Measurements from ENCODE around the gene P4HA2. TPM values are rescaled to one million over a fixed set of nuclear protein-coding genes. Genes with fewer than 3 reads are reported as not detected.
A peak's percentile ranks its signal among the peaks of the same experiment; 100 is the strongest.

P4HA2 gene
- total RNA-seq, 4 donors from 2014 or later, result 21.5 to 81.4 (median 51.2) TPM

GRCh38 chr5:132199116-132199680 lies 28.5 kb downstream of the P4HA2 start:
- TF ChIP-seq, protein P1, sequence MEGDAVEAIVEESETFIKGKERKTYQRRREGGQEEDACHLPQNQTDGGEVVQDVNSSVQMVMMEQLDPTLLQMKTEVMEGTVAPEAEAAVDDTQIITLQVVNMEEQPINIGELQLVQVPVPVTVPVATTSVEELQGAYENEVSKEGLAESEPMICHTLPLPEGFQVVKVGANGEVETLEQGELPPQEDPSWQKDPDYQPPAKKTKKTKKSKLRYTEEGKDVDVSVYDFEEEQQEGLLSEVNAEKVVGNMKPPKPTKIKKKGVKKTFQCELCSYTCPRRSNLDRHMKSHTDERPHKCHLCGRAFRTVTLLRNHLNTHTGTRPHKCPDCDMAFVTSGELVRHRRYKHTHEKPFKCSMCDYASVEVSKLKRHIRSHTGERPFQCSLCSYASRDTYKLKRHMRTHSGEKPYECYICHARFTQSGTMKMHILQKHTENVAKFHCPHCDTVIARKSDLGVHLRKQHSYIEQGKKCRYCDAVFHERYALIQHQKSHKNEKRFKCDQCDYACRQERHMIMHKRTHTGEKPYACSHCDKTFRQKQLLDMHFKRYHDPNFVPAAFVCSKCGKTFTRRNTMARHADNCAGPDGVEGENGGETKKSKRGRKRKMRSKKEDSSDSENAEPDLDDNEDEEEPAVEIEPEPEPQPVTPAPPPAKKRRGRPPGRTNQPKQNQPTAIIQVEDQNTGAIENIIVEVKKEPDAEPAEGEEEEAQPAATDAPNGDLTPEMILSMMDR (IDR thresholded peaks at IDR 0.05), result no peak
- no peak for TF ChIP-seq POLR2A (IDR thresholded peaks at IDR 0.05)
- no peak for DNase-seq
- Histone ChIP-seq H3K4me1 (no peaks in the 10 kb centered on the region), H3K4me3 (no peak overlapping the region), H3K36me3 (peaks cover 0 to 77% (median 0%) of the 10 kb centered on the region in 3 donors), H3K9me3 (no peaks in the 10 kb centered on the region), H3K27me3 (no peaks in the 10 kb centered on the region), H3K27ac (no peak overlapping the region)

DNA sequence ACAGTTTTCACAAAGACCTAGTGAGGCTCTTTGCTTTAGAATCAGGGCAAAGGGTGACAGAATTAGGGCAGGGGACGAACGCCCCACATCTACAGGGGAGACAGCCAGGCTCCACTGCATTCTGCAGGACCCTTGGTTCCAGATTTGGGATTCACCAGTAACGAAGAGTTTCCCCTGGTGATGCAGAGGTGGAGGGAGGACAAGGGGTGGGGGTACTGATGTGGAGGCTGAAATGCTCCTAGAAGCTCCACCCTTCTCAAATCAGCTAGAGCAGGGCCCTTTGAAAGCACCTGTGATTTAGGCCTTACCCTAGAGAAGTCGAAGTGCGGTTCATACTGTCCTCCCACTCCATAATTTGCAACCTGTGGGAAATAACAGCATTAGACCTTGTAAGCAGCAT lies 29.1 kb downstream of the P4HA2 start:
- no peak overlapping the region for H3K4me3 ChIP-seq
- H3K27me3 ChIP-seq, result no peaks in the 10 kb centered on the region
- no peak for TF ChIP-seq POLR2A (IDR thresholded peaks at IDR 0.05)
- TF ChIP-seq, protein P1 (IDR thresholded peaks at IDR 0.05), result no peak
- no peak for DNase-seq
- H3K27ac ChIP-seq, result no peak overlapping the region
- H3K36me3 ChIP-seq, result peaks cover 0 to 76% (median 0%) of the 10 kb centered on the region in 3 donors
- no peaks in the 10 kb centered on the region for H3K9me3 ChIP-seq
- H3K4me1 ChIP-seq, result no peaks in the 10 kb centered on the region

GRCh38 chr5:132195727-132196126 lies 31.9 kb downstream of the P4HA2 start:
- Histone ChIP-seq H3K27ac (no peak overlapping the region), H3K9me3 (no peaks in the 10 kb centered on the region), H3K4me1 (no peaks in the 10 kb centered on the region), H3K27me3 (no peaks in the 10 kb centered on the region), H3K4me3 (no peak overlapping the region), H3K36me3 (peaks cover 0 to 73% (median 0%) of the 10 kb centered on the region in 3 donors)
- TF ChIP-seq, protein P1 (IDR thresholded peaks at IDR 0.05), result no peak
- TF ChIP-seq POLR2A (IDR thresholded peaks at IDR 0.05), result no peak
- no peak for DNase-seq

- Histone ChIP-seq H3K27ac (no peak overlapping the region), H3K27me3 (no peaks in the 10 kb centered on the region), H3K9me3 (no peaks in the 10 kb centered on the region), H3K36me3 (peaks cover 0 to 51% (median 0%) of the 10 kb centered on the region in 3 donors), H3K4me1 (no peaks in the 10 kb centered on the region), H3K4me3 (no peak overlapping the region)
- no peak for TF ChIP-seq POLR2A (IDR thresholded peaks at IDR 0.05)
- no peak for DNase-seq
These were observed 34.4 kb downstream of the P4HA2 start for GRCh38 chr5:132193165-132193694.

DNA sequence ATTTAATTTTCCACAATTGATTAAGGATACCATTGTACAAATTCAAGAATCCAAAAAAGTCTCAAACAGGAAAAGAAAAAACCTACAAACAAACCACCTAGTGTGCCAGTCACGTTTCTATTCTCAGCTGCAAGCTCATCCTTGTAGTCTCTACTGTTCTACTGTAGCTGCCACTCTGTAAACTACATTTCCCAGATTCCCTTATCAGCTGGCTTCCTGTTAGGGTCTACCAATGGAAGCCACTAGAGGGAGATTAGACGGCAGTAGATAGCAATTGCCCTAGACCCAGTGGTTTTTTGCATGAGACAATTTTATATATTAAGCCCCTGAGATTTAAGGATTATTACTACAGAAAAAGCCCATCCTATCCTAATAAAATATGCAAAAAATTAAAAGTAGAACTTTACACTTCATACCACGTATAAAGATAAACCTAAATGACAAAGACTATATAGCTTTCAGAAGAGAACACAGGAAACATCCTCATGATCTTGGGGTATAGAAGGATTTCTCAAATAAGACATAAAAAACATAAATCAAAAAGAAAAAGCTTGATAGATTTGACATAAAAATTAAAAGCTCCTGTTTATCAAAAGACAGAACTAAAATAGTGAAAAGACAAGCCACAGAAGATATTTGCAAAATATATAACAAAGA lies 37.4 kb downstream of the P4HA2 start:
- DNase-seq, result no peak
- Histone ChIP-seq H3K4me3 (no peak overlapping the region), H3K36me3 (peaks cover 0 to 29% (median 0%) of the 10 kb centered on the region in 3 donors), H3K9me3 (no peaks in the 10 kb centered on the region), H3K27me3 (no peaks in the 10 kb centered on the region), H3K4me1 (no peaks in the 10 kb centered on the region), H3K27ac (no peak overlapping the region)
- TF ChIP-seq, protein P1 (IDR thresholded peaks at IDR 0.05), result peak; percentile 34 to 69 (median 61)
- TF ChIP-seq POLR2A (IDR thresholded peaks at IDR 0.05), result no peak

- Histone ChIP-seq H3K4me3 (no peak overlapping the region), H3K27me3 (no peaks in the 10 kb centered on the region), H3K4me1 (peaks cover 0 to 8% (median 0%) of the 10 kb centered on the region in 4 donors), H3K9me3 (no peaks in the 10 kb centered on the region), H3K36me3 (no peaks in the 10 kb centered on the region), H3K27ac (no peak overlapping the region)
- DNase-seq, result no peak
- TF ChIP-seq POLR2A (IDR thresholded peaks at IDR 0.05), result no peak
- TF ChIP-seq, protein P1 (IDR thresholded peaks at IDR 0.05), result no peak
These were observed 43.1 kb downstream of the P4HA2 start for GRCh38 chr5:132184588-132184987.

Data from Peyer's patch (tissue), 4 donors.